HG03066 (cell line): ENCODE measurements around the gene CRLF2.
"Not testable (repeated sequence)": the region's sequence is repeated elsewhere in the genome, so short reads cannot be mapped to it uniquely, and the experiment has no call there.

Source experiments
- ATAC-seq: cut with Tn5 transposase; IDR thresholded peaks from one replicate; pipeline ENCODE4 v1.9.1; 2021; ENCODE audit warnings: low read depth; ENCODE audit not compliant: unreplicated experiment

Gene CRLF2, protein sequence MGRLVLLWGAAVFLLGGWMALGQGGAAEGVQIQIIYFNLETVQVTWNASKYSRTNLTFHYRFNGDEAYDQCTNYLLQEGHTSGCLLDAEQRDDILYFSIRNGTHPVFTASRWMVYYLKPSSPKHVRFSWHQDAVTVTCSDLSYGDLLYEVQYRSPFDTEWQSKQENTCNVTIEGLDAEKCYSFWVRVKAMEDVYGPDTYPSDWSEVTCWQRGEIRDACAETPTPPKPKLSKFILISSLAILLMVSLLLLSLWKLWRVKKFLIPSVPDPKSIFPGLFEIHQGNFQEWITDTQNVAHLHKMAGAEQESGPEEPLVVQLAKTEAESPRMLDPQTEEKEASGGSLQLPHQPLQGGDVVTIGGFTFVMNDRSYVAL

GRCh38 chrX:1212532-1212931 lies at the start of gene CRLF2:
CRLF2 (minus strand) TSS chrX:1212649; CDS start chrX:1212634, 15 bp downstream.
- ATAC-seq, result peak; percentile 50

GRCh38 chrX:1261771-1262170 lies 49.3 kb upstream of the CRLF2 start:
- not testable (repeated sequence) for ATAC-seq

- no peak for ATAC-seq
Measured at GRCh38 chrX:1261285-1261684, 48.8 kb upstream of the CRLF2 start.

- no peak for ATAC-seq
Measured at GRCh38 chrX:1252861-1253260, 40.4 kb upstream of the CRLF2 start.

DNA sequence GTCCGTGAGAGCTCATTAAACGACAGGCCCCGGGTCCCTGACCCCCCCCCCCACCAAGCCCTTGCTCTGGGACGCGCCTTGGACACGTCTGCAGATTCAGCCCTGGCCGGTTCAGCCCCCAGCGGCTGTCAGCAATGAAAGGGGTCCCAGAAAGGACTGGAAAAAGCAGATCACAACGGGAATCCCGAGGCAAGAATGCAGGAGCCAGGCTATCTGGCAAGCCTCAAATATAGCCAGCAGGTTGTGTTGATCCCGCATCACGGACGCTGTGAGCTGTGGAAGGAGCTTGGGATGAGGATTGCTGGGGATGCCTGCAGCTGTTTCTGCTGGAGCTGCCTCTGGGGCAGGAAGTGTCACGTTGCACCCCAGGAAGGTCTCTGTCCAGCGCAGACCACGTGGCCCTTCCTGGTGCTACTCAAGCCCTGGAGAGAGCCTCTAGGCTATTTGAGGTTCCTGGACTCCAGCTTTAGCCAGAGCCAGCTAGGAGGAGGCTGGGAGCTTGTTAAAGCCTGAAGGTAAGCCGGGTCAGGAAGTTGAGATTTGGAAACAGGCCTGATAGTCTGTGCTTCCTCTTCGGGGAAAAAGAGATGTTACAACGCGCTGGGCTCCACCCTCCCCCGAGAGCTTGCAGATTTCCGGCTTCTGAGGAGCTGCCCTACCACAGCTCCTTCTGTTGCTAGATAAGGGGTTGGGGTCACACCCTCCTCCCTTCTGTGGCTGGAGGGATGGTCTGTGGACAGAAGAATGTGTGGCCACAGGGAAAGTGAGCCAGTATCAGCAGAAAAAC lies 36.8 kb upstream of the CRLF2 start:
- ATAC-seq, result no peak

GRCh38 chrX:1248331-1249061 lies 36.0 kb upstream of the CRLF2 start:
- no peak for ATAC-seq

GRCh38 chrX:1246816-1247215 lies 34.4 kb upstream of the CRLF2 start:
- no peak for ATAC-seq

DNA sequence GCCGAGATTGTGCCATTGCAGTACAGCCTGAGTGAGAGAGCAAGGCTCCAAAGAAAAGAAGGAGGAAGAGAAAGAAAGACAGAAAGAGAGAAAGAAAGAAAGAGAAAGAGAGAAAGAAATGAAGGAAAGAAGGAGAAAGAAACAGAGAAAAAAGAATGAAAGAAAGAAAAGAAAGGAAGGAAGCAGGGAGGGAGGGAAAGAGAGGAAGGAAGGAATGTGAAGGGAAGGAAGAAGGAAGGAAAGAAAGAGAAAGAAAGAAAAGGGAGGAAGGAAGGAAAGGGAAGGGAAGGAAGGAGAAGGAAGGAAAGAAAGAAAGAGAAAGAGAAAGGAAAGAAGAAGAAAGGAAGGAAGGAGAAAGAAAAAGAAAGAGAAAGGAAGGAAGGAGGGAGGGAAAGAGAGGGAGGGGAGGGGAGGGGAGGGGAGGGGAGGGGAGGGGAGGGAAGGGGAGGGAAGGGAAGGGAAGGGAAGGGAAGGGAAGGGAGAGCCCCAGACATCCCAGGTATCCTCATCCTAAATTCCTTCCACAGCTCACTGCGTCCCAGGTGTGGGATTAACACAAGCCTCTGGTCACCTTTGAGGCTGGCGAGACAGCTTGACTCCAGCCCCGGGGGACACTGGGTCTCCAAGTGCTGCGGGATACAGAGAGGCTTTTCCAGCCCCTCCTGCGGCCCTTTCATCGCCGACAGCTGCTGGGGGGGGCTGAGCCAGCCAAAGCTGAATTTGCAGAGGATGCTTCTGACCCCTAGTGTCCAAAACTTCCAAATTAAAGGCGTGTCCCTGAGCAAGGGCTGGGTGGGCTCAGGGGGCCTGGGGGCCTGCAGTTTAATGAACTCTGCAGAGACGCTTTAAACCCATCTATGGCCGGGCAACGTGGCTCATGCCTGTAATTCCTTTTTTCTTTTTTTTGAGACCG lies 32.0 kb upstream of the CRLF2 start:
- ATAC-seq, result no peak

GRCh38 chrX:1242891-1243402 lies 30.5 kb upstream of the CRLF2 start:
- ATAC-seq, result no peak

DNA sequence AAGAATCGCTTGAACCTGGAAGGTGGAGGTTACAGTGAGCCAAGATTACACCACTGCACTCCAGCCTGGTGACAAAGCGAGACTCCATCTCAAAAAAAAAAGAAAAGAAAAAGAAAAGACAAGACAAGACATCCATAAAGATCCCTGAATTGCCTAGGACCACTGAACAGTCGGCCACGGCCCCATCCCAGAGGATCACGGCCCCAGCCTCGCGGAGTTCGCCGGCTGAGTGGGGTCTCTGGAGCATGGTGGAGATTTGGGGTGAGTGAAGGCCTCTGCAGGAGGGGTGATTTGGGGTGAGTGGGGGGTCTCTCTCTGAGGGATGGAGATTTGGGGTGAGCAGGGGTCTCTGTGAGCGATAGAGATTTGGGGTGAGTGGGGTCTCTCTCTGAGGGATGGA lies 28.1 kb upstream of the CRLF2 start:
- ATAC-seq, result not testable (repeated sequence)

- no peak for ATAC-seq
Measured at GRCh38 chrX:1239681-1240142, 27.3 kb upstream of the CRLF2 start.

DNA sequence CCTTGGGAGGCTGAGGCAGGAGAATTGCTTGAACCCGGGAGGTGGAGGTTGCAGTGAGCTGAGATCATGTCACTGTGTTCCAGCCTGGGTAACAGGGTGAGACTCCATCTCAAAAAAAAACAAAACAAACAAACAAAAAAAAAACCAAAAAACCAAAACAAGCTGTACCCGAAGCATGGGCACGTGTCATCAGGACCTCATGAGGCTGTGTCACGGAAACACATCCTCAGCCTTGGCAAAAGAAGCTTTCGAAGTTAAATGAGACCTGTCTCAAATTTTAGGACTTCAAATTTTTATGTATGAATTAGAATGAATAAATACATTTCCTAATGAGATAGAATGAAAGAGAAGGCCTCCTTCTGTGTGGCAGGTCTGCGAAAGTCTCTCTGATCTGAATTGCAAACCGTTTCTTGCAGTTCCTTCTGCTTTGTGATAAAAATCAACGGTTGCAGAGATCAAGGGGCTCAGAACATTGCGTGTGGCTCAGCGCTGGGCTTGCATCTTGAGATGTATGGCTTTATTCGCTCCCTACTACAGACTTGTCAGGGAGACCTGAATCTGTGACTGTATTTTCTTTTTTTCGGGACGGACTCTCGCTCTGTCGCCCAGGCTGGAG lies 19.5 kb upstream of the CRLF2 start:
- no peak for ATAC-seq

- not testable (repeated sequence) for ATAC-seq
Measured at GRCh38 chrX:1228101-1228500, 15.7 kb upstream of the CRLF2 start.

DNA sequence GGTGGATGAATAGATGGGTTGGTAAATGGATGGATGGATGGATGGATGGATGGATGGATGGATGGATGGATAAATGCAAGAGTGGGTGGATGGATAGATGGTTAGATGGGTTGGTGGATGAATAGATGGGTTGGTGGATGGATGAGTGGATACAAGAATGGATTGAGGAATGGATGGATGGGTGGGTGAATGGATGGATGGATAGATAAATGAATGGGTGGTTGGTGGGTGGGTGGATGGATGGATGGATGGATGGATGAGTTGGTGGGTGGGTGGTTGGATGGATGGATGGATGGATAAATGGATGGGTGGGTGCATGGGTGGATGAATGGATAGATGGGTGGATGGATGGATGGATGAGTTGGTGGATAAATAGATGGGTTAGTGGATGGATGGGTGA lies 13.8 kb upstream of the CRLF2 start:
- ATAC-seq, result no peak

DNA sequence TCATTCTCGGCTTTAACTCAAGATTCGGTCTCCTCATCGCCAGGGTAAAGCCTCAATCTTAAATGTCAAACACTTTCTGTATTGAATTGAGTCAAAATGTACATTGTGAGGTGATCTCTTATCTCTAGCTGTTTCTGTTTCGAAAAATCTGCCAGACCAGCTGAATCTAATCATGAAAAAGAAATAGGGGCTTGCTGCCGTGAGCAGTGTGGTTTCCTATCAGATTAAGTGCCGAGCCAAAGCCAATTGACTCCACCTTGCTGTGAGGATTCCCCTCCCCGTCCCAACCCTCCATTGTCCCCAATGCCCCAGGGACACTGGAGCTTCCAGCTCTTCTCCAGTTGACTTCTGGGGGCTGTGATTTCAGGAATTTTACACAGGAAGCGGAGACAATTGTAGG lies 12.5 kb upstream of the CRLF2 start:
- ATAC-seq, result no peak

DNA sequence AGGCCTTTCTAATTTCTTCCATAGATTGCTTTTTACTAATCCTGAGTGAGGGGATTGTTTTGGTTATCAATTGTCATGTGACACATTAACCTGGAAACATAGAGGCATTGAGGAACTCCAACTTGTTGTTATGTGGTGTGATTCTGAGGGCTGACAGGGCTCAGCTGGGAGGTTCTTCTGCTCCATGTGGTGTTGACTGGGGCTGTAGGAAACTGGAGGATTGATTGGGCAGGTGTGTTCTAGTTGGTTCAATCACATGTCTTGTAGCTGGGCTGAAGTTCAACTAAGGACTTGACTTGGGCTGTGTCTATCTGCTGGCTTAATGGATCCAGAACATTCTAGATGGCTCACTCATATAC lies 10.8 kb upstream of the CRLF2 start:
- ATAC-seq, result no peak

- no peak for ATAC-seq
Measured at GRCh38 chrX:1222531-1223241, 10.2 kb upstream of the CRLF2 start.

- no peak for ATAC-seq
Measured at GRCh38 chrX:1221296-1221845, 8.9 kb upstream of the CRLF2 start.

DNA sequence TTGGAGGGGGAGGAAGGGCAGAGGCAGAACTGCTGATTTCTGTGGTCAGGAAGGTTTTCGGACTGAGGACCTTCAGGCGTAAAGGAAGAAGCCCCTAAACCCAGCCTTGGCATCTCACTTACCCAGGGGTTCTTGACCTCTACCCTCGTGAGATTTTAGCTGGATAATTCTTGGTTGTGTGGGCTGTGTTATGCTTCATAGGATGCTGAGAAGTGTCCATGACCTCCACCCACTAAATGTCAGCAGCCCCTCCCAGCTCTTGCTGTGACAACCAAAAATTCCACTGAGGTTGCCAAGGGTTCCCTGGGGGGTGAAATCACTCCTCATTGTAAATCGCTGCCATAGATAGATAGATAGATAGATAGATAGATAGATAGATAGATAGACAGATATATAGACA lies 5.8 kb upstream of the CRLF2 start:
- no peak for ATAC-seq
